Neural cell (in vitro differentiated cells): ENCODE measurements around the gene COX8A.

ENCODE experiments used
- EP300 ChIP-seq: fragments of 450-650 bp; conservative IDR thresholded peaks from 2 replicates; pipeline ENCODE4 v1.6.1; 2014; ENCODE audit warnings: antibody characterized with exemption, mild to moderate bottlenecking, moderate library complexity; ENCODE audit not compliant: poor library complexity, severe bottlenecking
- POLR2AphosphoS5 ChIP-seq: IDR thresholded peaks from 2 replicates; pipeline ENCODE4 v1.6.1; 2012
- RAD21 ChIP-seq: fragments of 450-650 bp; conservative IDR thresholded peaks from 2 replicates; pipeline ENCODE4 v1.6.1; 2014; ENCODE audit warnings: antibody characterized with exemption, mild to moderate bottlenecking, moderate library complexity
- SMC3 ChIP-seq: fragments of 450-650 bp; conservative IDR thresholded peaks from 2 replicates; pipeline ENCODE4 v1.6.1; 2014; ENCODE audit warnings: antibody characterized with exemption, mild to moderate bottlenecking, moderate library complexity; ENCODE audit not compliant: poor library complexity
- TF ChIP-seq, protein P1 (sequence below): fragments of 450-650 bp; IDR thresholded peaks from 2 replicates; pipeline ENCODE4 v1.5.1; 2014; ENCODE audit warnings: antibody characterized with exemption, mild to moderate bottlenecking, moderate library complexity; ENCODE audit not compliant: poor library complexity, severe bottlenecking
- TF ChIP-seq, protein P2 (sequence below): IDR thresholded peaks from 2 replicates; pipeline ENCODE4 v1.6.1; 2012; ENCODE audit warnings: borderline replicate concordance

DNA sequence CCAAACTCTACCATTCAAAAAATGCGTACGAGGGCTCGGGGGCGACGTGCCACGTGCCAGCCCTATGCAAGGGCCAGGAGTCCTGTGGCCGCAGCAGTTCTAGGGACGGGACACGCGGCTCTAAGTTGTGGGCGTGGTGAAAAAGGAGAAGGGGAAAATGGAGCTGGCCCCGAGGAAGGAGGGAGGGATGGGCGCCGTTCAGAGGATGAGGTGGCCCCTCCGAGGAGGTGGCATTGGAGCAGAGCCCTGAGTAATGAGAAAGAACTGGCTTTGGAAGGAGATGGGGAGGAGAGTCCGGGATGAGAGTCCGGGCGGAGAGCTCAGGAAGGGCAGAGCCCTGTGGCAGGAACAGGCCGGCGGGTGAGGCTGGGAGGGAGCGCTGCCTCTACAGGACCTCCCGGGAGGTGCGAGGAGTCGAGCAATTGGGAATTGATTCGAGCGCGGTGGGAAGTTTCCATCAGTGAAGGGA lies 32.8 kb downstream of the COX8A start:
- TF ChIP-seq, protein P1, sequence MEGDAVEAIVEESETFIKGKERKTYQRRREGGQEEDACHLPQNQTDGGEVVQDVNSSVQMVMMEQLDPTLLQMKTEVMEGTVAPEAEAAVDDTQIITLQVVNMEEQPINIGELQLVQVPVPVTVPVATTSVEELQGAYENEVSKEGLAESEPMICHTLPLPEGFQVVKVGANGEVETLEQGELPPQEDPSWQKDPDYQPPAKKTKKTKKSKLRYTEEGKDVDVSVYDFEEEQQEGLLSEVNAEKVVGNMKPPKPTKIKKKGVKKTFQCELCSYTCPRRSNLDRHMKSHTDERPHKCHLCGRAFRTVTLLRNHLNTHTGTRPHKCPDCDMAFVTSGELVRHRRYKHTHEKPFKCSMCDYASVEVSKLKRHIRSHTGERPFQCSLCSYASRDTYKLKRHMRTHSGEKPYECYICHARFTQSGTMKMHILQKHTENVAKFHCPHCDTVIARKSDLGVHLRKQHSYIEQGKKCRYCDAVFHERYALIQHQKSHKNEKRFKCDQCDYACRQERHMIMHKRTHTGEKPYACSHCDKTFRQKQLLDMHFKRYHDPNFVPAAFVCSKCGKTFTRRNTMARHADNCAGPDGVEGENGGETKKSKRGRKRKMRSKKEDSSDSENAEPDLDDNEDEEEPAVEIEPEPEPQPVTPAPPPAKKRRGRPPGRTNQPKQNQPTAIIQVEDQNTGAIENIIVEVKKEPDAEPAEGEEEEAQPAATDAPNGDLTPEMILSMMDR: no peak
- TF ChIP-seq EP300: no peak
- TF ChIP-seq, protein P2, sequence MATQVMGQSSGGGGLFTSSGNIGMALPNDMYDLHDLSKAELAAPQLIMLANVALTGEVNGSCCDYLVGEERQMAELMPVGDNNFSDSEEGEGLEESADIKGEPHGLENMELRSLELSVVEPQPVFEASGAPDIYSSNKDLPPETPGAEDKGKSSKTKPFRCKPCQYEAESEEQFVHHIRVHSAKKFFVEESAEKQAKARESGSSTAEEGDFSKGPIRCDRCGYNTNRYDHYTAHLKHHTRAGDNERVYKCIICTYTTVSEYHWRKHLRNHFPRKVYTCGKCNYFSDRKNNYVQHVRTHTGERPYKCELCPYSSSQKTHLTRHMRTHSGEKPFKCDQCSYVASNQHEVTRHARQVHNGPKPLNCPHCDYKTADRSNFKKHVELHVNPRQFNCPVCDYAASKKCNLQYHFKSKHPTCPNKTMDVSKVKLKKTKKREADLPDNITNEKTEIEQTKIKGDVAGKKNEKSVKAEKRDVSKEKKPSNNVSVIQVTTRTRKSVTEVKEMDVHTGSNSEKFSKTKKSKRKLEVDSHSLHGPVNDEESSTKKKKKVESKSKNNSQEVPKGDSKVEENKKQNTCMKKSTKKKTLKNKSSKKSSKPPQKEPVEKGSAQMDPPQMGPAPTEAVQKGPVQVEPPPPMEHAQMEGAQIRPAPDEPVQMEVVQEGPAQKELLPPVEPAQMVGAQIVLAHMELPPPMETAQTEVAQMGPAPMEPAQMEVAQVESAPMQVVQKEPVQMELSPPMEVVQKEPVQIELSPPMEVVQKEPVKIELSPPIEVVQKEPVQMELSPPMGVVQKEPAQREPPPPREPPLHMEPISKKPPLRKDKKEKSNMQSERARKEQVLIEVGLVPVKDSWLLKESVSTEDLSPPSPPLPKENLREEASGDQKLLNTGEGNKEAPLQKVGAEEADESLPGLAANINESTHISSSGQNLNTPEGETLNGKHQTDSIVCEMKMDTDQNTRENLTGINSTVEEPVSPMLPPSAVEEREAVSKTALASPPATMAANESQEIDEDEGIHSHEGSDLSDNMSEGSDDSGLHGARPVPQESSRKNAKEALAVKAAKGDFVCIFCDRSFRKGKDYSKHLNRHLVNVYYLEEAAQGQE: no peak
- no peak for TF ChIP-seq POLR2AphosphoS5
- TF ChIP-seq SMC3: no peak
- TF ChIP-seq RAD21: no peak
